ENCODE results near the gene TRIM39.

Gene TRIM39

GRCh38 chr6:30328397-30328796, 1.7 kb downstream of the TRIM39 start:
- DNase-seq, result no peak

DNA sequence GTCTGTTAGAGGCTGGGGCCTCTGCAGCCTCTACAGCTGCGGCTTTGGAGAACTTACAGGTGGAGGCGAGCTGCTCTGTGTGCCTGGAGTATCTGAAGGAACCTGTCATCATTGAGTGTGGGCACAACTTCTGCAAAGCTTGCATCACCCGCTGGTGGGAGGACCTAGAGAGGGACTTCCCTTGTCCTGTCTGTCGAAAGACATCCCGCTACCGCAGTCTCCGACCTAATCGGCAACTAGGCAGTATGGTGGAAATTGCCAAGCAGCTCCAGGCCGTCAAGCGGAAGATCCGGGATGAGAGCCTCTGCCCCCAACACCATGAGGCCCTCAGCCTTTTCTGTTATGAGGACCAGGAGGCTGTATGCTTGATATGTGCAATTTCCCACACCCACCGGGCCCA, 2.6 kb downstream of the TRIM39 start:
- no peak for DNase-seq

DNA sequence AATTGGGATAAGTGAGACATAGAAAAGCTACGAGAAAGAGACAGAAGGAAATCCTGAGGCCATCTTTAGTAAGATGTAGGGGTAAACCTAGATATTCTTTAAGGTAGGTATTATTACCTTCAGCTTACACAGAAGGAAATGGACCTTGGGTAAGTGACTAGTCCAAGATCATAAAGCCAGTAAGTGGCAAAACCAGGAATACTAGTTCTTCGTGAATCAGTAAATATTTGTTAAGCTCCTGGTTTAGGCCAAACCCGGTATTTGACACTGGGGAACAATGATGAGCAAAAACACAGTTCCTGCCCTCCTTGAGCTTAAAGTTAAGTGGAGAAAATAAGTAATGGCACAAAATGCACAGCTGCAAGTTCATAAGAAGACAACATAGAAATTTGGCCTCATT, 5.3 kb downstream of the TRIM39 start:
- DNase-seq, result no peak

GRCh38 chr6:30334075-30334783, 7.5 kb downstream of the TRIM39 start:
- DNase-seq, result no peak

GRCh38 chr6:30340589-30341054, 13.9 kb downstream of the TRIM39 start:
- DNase-seq, result no peak

GRCh38 chr6:30341218-30341617, 14.5 kb downstream of the TRIM39 start:
- no peak for DNase-seq

- no peak for DNase-seq
Measured at GRCh38 chr6:30341728-30342127, 15.0 kb downstream of the TRIM39 start.

DNA sequence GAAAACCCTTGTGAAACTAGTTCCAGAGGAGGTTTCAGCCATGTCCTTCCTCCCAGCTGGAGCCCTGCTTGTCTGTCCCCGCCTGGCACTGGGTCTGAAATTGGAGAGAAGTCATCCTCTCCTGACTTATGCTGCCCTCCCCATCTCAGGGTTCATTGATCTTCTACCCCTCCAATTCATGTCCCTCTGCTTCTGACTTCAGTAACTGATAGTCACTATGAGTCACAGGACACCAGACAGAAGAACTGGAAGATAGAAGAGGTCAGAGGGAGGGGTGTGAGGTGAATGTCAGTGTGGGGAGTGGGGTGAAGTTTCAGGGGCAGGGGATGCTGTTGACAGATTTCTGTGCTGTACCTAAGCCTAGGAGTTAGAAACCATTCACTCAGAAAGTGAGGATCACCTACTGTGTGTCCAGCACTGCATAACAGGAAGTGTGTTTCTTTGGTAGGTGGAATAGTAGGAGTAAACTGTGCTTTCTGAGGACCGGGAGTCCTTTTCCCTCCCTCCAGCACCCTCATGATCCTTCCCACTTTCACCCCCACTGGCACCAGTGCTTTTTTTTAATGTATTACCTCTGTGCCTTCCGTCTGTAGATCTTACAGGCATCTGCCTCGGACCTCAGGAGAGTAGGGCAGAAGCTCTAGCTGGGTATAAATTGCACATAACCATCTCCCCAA, 17.6 kb downstream of the TRIM39 start:
- DNase-seq, result no peak

GRCh38 chr6:30344868-30345671, 18.3 kb downstream of the TRIM39 start, which contains the start of gene RPP21:
Gene RPP21, plus strand, starts transcription at chr6:30345156. Its CDS starts 16 bp downstream, at chr6:30345172.
- DNase-seq, result peak; percentile 37 to 47

DNA sequence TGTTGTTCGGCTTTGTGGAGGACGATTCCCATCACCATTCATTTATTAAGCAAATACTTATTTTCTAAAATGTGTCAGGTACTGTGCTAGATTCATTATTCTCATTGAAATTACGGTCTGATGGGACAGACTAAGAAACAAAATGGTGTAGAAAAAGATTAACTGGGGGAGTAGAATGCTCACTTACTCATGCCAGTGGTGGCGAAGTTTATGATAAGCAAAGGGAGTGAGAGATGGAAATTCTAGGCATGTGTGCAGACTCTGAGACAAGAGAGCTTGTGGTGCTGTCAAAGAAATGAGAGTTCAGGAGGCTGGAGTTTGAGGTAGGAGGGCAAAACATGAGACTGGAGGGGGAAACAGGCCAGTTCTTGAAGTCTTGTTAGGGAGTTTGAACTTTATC, 19.1 kb downstream of the TRIM39 start:
- no peak for DNase-seq

- DNase-seq, result no peak
Measured at GRCh38 chr6:30348957-30349356, 22.2 kb downstream of the TRIM39 start.

DNA sequence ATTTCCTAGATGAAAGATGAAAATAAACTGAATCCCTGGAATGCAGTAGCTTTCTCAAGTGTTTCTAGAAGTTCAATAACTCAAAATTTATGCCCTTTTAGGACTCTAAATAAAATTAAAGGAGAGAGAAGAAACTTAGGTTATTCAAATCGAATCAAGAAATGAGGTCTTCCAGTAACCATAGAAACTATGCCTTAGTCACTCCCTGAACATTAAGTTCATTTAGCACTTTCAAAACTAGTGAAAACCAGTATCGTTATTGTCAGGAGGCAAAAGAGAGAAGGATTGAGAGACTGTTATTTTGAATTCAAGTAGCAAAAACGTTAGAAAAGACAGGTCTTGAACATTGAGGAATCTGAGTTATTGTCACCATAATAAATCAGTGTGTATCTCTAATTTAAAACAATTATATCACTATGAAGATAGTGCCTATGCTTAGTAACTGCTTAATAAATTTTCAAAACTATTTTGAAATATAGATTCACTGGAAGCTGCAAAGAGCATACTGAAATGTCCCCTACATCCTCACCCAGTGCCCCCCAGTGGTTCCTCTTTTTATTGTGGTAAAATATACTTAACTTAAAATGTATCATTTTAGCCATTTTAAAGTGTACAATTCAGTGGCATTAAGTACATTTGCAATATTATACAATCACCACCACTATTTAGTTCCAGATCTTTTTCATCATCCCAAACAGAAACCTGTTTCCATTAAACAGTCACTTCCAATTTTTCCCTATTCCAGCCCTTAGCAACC, 22.9 kb downstream of the TRIM39 start:
- no peak for DNase-seq

DNA sequence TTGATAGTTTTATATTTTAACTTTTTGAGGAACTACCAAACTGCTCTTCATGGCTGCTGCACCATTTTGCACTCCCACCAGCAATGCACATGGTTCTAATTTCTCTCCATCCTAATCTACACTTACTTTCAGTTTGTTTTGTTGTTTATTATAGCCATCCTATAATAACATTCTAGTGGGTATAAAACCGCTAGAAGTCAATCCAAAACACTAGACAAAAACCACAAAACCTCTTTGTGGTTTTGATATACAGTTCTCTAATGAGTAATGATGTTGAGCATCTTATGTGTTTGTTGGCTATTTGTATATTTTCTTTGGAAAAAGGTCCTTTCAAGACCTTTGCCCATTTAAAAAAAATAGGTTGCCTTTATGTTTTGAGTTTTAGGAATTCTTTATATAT, 23.8 kb downstream of the TRIM39 start:
- no peak for DNase-seq

GRCh38 chr6:30352550-30352949, 25.8 kb downstream of the TRIM39 start:
- DNase-seq, result no peak

DNA sequence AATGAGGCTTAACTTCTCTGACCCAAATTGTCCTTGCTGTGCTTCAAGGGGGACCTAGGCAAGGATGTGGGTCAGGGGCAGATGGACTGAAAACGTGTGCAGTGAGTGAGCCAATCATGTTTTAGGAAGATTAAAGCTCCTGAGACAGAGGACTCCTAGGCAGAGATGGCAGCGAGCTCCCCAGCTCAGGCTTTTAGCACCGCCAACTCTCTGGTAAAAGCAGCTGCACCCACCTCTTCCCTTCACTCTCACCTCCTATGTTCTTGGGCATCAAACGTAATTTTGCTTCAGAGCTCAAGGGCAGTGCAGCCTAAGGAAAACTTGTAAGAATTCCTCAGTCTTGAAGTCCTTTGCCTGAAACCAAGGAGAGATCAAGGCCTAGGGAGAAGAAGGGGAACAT, 28.6 kb downstream of the TRIM39 start:
- DNase-seq, result no peak

DNA sequence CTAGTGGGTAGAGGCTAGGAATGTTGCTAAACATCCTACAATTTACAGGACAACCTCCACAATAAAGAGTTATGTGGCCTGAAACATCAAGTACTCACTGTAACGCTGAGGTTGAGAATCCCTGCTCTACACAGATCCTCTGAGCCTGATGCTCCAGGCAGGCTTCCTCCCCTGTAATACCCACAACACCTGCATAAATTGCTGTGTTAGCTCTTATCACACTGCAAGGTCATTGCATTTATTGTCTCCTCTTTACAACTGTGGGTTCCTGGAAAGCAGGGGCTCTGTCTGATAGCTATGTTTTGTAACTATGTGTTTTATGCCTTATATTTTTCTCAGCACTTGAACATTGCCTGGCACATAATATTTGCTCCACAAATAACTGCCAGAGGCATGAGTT, 29.8 kb downstream of the TRIM39 start:
- DNase-seq, result no peak

- peak in 1 of 2 donors; percentile 48 for DNase-seq
Measured at GRCh38 chr6:30357678-30358540, 31.2 kb downstream of the TRIM39 start.

GRCh38 chr6:30359276-30359675, 32.5 kb downstream of the TRIM39 start:
- no peak for DNase-seq

- no peak for DNase-seq
Measured at GRCh38 chr6:30360139-30360538, 33.4 kb downstream of the TRIM39 start.

GRCh38 chr6:30361661-30362060, 34.9 kb downstream of the TRIM39 start:
- no peak for DNase-seq

- no peak for DNase-seq
Measured at GRCh38 chr6:30363459-30363858, 36.7 kb downstream of the TRIM39 start.

DNA sequence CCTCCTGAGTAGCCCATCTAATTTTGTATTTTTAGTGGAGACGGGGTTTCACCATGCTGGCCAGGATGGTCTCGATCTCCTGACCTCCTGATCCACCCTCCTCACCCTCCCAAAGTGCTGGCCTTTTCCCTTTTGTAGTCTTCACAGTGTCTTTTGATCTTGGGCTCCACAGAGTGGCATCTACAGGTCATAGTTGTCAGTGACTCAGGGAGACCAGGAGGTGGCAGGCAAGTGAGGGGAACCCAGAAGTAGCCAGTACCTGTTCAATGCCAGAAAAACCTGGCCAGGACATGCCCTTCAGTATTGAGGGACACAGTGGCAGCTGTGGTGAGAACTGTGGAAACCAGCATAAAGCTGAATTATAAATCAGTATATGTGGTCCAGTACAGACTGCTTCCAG, 37.9 kb downstream of the TRIM39 start:
- DNase-seq, result no peak

Measured in bone marrow (tissue), 2 donors.